DND-41 (cell line): ENCODE results near the gene PROZ.
"Not testable (repeated sequence)": the region's sequence is repeated elsewhere in the genome, so short reads cannot be mapped to it uniquely, and the experiment has no call there.

Source experiments
- ATAC-seq: fragments of 200-7000 bp; cut with Tn5 transposase; 3 replicates; pipeline ENCODE4 v1.9.1; 2021; ENCODE audit warnings: low read depth; ENCODE audit not compliant: insufficient read depth
- DNase-seq: peaks from one replicate; pipeline ENCODE4 v3.0.0-alpha.2; 2020
- H2AFZ ChIP-seq: 2 replicates; pipeline ENCODE4 v1.6.0; 2012; ENCODE audit warnings: low read depth, low read length
- H3K27ac ChIP-seq: 2 replicates; pipeline ENCODE4 v1.5.1; 2012; ENCODE audit warnings: low read length, inconsistent platforms
- H3K27me3 ChIP-seq: fragments of 200-600 bp; sonication (generic); 2 replicates; pipeline ENCODE4 v1.6.0; 2012; ENCODE audit warnings: low read length, mild to moderate bottlenecking, inconsistent platforms; ENCODE audit not compliant: insufficient read depth, poor library complexity
- H3K36me3 ChIP-seq: 2 replicates; pipeline ENCODE4 v1.5.1; 2012; ENCODE audit warnings: low read length, inconsistent platforms; ENCODE audit not compliant: insufficient read depth
- H3K4me1 ChIP-seq: 2 replicates; pipeline ENCODE4 v1.5.1; 2012; ENCODE audit warnings: mild to moderate bottlenecking, low read length; ENCODE audit not compliant: insufficient read depth
- H3K4me2 ChIP-seq: 2 replicates; pipeline ENCODE4 v1.6.0; 2012; ENCODE audit warnings: mild to moderate bottlenecking, moderate library complexity, low read length, inconsistent platforms; ENCODE audit not compliant: insufficient read depth
- H3K4me3 ChIP-seq, 2 experiments: fragments of 200-600 bp in 1 of 2; shearing (Covaris generic) in 1 of 2; 2 replicates each; pipeline ENCODE4 v1.5.1; 2012 to 2016; ENCODE audit warnings: inconsistent platforms in 2 of 2, low read length in 2 of 2, mild to moderate bottlenecking in 2 of 2, low read depth in 1 of 2, moderate library complexity in 1 of 2
- H3K79me2 ChIP-seq: 2 replicates; pipeline ENCODE4 v1.6.0; 2012; ENCODE audit warnings: low read length, inconsistent platforms; ENCODE audit not compliant: insufficient read depth
- H3K9ac ChIP-seq: 2 replicates; pipeline ENCODE4 v1.6.0; 2012; ENCODE audit warnings: low read depth, mild to moderate bottlenecking, inconsistent platforms, low read length, moderate library complexity
- H3K9me3 ChIP-seq: 2 replicates; pipeline ENCODE4 v1.5.1; 2012; ENCODE audit warnings: low read length, moderate library complexity, mild to moderate bottlenecking, inconsistent platforms; ENCODE audit not compliant: insufficient read depth, severe bottlenecking
- H4K20me1 ChIP-seq: 2 replicates; pipeline ENCODE4 v1.6.0; 2012; ENCODE audit warnings: low read length; ENCODE audit not compliant: insufficient read depth
- EZH2 ChIP-seq: IDR thresholded peaks from 3 replicates; pipeline ENCODE4 v1.6.1; 2012; ENCODE audit warnings: borderline replicate concordance, low read depth, mild to moderate bottlenecking, moderate library complexity, low read length, inconsistent platforms; ENCODE audit not compliant: severe bottlenecking
- TF ChIP-seq, protein P1 (sequence below): IDR thresholded peaks from 2 replicates; pipeline ENCODE4 v1.5.1; 2012; ENCODE audit warnings: borderline replicate concordance, low read length, moderate library complexity, mild to moderate bottlenecking; ENCODE audit not compliant: poor library complexity, severe bottlenecking; ENCODE audit errors: extremely low read depth

PROZ gene

GRCh38 chr13:113159701-113160100, 1.3 kb downstream of the PROZ start:
- no peak overlapping the region for H3K4me2 ChIP-seq
- H3K4me3 ChIP-seq = no peak overlapping the region
- no peak overlapping the region for H3K9ac ChIP-seq
- no peaks in the 10 kb centered on the region for H3K36me3 ChIP-seq
- no peak for TF ChIP-seq EZH2
- TF ChIP-seq, protein P1, sequence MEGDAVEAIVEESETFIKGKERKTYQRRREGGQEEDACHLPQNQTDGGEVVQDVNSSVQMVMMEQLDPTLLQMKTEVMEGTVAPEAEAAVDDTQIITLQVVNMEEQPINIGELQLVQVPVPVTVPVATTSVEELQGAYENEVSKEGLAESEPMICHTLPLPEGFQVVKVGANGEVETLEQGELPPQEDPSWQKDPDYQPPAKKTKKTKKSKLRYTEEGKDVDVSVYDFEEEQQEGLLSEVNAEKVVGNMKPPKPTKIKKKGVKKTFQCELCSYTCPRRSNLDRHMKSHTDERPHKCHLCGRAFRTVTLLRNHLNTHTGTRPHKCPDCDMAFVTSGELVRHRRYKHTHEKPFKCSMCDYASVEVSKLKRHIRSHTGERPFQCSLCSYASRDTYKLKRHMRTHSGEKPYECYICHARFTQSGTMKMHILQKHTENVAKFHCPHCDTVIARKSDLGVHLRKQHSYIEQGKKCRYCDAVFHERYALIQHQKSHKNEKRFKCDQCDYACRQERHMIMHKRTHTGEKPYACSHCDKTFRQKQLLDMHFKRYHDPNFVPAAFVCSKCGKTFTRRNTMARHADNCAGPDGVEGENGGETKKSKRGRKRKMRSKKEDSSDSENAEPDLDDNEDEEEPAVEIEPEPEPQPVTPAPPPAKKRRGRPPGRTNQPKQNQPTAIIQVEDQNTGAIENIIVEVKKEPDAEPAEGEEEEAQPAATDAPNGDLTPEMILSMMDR = no peak
- no peak overlapping the region for H2AFZ ChIP-seq
- H3K27me3 ChIP-seq = peaks cover 6% of the 10 kb centered on the region
- no peaks in the 10 kb centered on the region for H3K79me2 ChIP-seq
- DNase-seq = no peak
- ATAC-seq = no peak
- H4K20me1 ChIP-seq = no peaks in the 10 kb centered on the region; the same call in 1 of the 2 replicates
- no peak overlapping the region for H3K27ac ChIP-seq
- H3K9me3 ChIP-seq = no peaks in the 10 kb centered on the region
- H3K4me1 ChIP-seq = peaks cover 5% of the 10 kb centered on the region

GRCh38 chr13:113160983-113161382, 2.5 kb downstream of the PROZ start:
- H3K36me3 ChIP-seq = no peaks in the 10 kb centered on the region
- no peak overlapping the region for H3K4me3 ChIP-seq
- no peaks in the 10 kb centered on the region; the same call in 1 of the 2 replicates for H4K20me1 ChIP-seq
- H3K9me3 ChIP-seq = no peaks in the 10 kb centered on the region
- H3K9ac ChIP-seq = no peak overlapping the region
- H2AFZ ChIP-seq = no peak overlapping the region
- H3K27me3 ChIP-seq = peaks cover 6% of the 10 kb centered on the region
- TF ChIP-seq, protein P1 = no peak
- no peak for TF ChIP-seq EZH2
- no peak overlapping the region for H3K27ac ChIP-seq
- ATAC-seq (no peak), DNase-seq (no peak)
- no peaks in the 10 kb centered on the region; the same call in 1 of the 2 replicates for H3K4me1 ChIP-seq
- H3K4me2 ChIP-seq = no peak overlapping the region
- no peaks in the 10 kb centered on the region for H3K79me2 ChIP-seq

- H3K79me2 ChIP-seq = no peaks in the 10 kb centered on the region
- no peak overlapping the region for H3K4me3 ChIP-seq
- TF ChIP-seq, protein P1 = no peak
- no peak for TF ChIP-seq EZH2
- DNase-seq (no peak), ATAC-seq (no peak)
- no peak overlapping the region for H2AFZ ChIP-seq
- no peaks in the 10 kb centered on the region; the same call in 1 of the 2 replicates for H3K4me1 ChIP-seq
- no peak overlapping the region for H3K27ac ChIP-seq
- H4K20me1 ChIP-seq = no peaks in the 10 kb centered on the region; the same call in 1 of the 2 replicates
- H3K36me3 ChIP-seq = no peaks in the 10 kb centered on the region
- H3K27me3 ChIP-seq = peaks cover 6% of the 10 kb centered on the region
- H3K9me3 ChIP-seq = no peaks in the 10 kb centered on the region
- H3K9ac ChIP-seq = no peak overlapping the region
- H3K4me2 ChIP-seq = no peak overlapping the region
These were observed 3.0 kb downstream of the PROZ start for GRCh38 chr13:113161433-113161832.

DNA sequence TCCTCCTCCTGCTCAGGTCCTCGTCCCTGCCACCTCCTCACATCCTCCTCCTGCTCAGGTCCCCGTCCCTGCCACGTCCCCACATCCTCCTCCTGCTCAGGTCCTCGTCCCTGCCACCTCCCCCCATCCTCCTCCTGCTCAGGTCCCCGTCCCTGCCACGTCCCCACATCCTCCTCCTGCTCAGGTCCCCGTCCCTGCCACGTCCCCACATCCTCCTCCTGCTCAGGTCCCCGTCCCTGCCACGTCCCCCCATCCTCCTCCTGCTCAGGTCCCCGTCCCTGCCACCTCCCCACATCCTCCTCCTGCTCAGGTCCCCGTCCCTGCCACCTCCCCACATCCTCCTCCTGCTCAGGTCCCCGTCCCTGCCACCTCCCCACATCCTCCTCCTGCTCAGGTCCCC, 3.5 kb downstream of the PROZ start:
- not testable (repeated sequence) for H3K79me2 ChIP-seq, H3K4me2 ChIP-seq, H3K27ac ChIP-seq, H3K4me1 ChIP-seq, H2AFZ ChIP-seq, H3K9ac ChIP-seq, H3K27me3 ChIP-seq, H4K20me1 ChIP-seq, ATAC-seq, H3K9me3 ChIP-seq, H3K36me3 ChIP-seq, H3K4me3 ChIP-seq
- DNase-seq = peak; percentile 47
